GM12865 (cell line): ENCODE data around the gene BCAS2.

Experiments
- DNase-seq: peaks from one replicate; pipeline ENCODE4 v3.0.0; 2010; ENCODE audit warnings: low read depth
- H3K4me3 ChIP-seq: 2 replicates; pipeline ENCODE4 v1.5.1; 2011; ENCODE audit warnings: mild to moderate bottlenecking, low read depth, low read length, control low read depth
- CTCF ChIP-seq: IDR thresholded peaks from 2 replicates; pipeline ENCODE4 v1.5.1; 2011; ENCODE audit warnings: low read length, control low read depth, low read depth, inconsistent platforms; ENCODE audit not compliant: insufficient read depth; ENCODE audit errors: missing control alignments

The BCAS2 gene

GRCh38 chr1:114535401-114535800 lies 46.0 kb downstream of the BCAS2 start:
- TF ChIP-seq CTCF = no peak
- no peak overlapping the region for H3K4me3 ChIP-seq
- DNase-seq = no peak

DNA sequence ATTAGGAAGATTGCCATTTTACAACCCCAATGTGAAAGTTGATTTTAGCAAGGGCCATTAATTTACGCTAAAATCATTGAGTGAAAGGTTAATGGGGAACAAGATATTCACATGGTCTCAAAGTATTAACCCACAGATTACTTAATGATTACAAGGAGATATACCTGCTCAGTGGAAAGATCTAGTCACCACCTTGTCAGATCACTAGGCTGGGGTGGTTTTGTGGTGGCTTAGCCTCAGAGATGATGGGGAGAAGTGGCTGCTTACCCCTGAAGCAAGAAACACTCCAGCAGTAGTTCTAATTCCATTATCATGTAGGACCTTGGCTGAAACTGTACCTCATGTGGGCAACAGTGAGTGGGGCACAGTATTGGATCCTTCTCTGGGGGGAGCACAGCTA lies 50.3 kb downstream of the BCAS2 start:
- no peak overlapping the region for H3K4me3 ChIP-seq
- no peak for DNase-seq

DNA sequence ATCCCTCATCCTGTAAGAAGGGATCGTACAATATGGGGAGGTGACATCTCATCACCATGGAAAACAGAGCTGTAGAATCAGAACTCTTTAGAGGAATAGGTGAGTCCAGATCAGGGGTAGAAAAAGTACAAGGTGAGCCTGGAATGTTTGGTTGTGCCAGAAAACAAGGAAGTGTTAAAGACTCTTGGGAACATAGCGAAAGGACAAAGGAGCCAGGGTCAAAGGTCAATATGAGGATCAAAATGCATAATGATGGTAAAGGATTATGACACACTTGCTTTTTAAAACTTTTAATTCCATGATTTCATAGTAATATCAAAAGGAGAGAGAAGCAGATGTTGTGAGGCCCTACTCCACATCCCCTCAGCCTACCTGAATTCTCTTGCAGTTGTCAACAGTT lies 51.2 kb downstream of the BCAS2 start:
- DNase-seq = no peak
- TF ChIP-seq CTCF = no peak

More for the DNA sequence above, 50.3 kb downstream of the BCAS2 start:
- TF ChIP-seq CTCF = no peak

GRCh38 chr1:114524944-114525343 lies 56.5 kb downstream of the BCAS2 start:
- TF ChIP-seq CTCF = no peak
- peak; percentile 6 for DNase-seq
- H3K4me3 ChIP-seq = no peak overlapping the region

More for the DNA sequence above, 51.2 kb downstream of the BCAS2 start:
- no peak overlapping the region for H3K4me3 ChIP-seq

GRCh38 chr1:114522264-114522575 lies 59.2 kb downstream of the BCAS2 start:
- no peak for TF ChIP-seq CTCF
- DNase-seq = no peak

DNA sequence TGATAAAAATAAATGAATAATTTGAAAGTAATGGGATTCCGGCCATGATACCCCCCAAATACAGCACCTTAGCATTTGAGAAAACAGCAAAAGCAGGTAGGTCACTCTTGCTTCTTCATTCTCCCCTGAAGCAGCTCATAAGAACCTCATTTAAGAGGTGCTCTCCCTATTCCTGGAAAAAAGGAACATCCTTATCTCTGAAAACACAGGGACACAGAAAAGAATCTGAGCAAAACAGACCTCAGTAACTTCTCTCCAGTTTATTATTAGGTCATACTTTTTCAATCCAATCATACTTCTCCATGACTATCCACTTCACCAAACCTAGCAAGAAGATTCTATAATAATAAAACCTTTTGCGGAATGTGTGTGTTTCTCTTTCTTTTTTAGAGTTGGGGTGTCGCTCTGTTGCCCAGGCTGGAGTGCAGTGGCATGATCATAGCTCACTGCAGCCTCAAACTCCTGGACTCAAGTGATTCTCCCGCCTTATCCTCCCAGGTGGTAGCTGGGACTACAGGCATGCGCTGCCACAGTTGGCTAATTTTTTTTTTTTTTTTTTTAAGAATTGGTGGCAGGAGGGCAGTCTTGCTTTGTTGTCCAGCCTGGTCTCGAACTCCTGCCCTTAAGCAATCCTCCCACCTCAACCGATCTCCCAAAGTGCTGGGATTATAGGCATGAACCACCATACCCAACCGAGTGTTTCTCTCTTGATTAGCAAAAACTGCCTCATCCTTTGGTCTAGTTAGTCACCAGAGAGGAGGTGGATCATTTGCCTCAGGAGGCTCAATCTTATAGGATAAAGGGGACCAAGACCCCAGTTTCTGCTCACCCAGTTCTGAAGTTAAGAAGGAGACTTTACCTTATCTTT lies 59.8 kb downstream of the BCAS2 start:
- no peak for TF ChIP-seq CTCF
- no peak overlapping the region for H3K4me3 ChIP-seq
- DNase-seq = no peak

More at GRCh38 chr1:114522264-114522575, 59.2 kb downstream of the BCAS2 start:
- no peak overlapping the region for H3K4me3 ChIP-seq
